Transverse colon (tissue), 4 donors: Measurements from ENCODE around the gene ACSS1. TPM values are rescaled to one million over a fixed set of nuclear protein-coding genes. Genes with fewer than 3 reads are reported as not detected.

Experiments
- DNase-seq: peaks from one replicate; pipeline ENCODE4 v3.0.0-alpha.2; 2019
- H3K27ac ChIP-seq, 4 donors: fragments of 200-600 bp; sonication (generic); 2 replicates each; pipeline ENCODE4 v1.5.1; 2016 to 2018; ENCODE audit warnings: inconsistent platforms in 4 of 4
- H3K27me3 ChIP-seq: fragments of 200-600 bp; sonication (generic); 2 replicates; pipeline ENCODE4 v1.5.1; 2017; ENCODE audit warnings: inconsistent platforms
- H3K36me3 ChIP-seq, 4 donors: fragments of 200-600 bp; sonication (generic); 2 replicates each; pipeline ENCODE4 v1.5.1; 2017 to 2019; ENCODE audit warnings: inconsistent platforms in 4 of 4
- H3K4me1 ChIP-seq, 4 donors: fragments of 200-600 bp; sonication (generic); 2 replicates each; pipeline ENCODE4 v1.5.1; 2017 to 2020; ENCODE audit warnings: inconsistent platforms in 4 of 4
- H3K4me3 ChIP-seq, 4 donors: fragments of 200-600 bp; sonication (generic); 1 replicate in 1 of 4; 2 replicates in 3 of 4; pipeline versions ENCODE4 v1.5.1 to v1.6.1; 2017 to 2019; ENCODE audit warnings: inconsistent platforms in 4 of 4
- H3K9me3 ChIP-seq, 2 donors: fragments of 200-600 bp; sonication (generic); 2 replicates each; pipeline ENCODE4 v1.5.1; 2017 to 2019; ENCODE audit warnings: inconsistent platforms in 2 of 2
- EP300 ChIP-seq: sonication (generic); formaldehyde crosslinking; IDR thresholded peaks from one replicate; pipeline ENCODE4 v1.6.1; 2017; ENCODE audit warnings: antibody characterized with exemption, low read depth
- POLR2A ChIP-seq: fragments of 450-650 bp; IDR thresholded peaks from one replicate; pipeline ENCODE4 v1.6.1; 2016; ENCODE audit warnings: antibody characterized with exemption, mild to moderate bottlenecking, moderate library complexity
- POLR2AphosphoS5 ChIP-seq, 3 donors: sonication (generic); formaldehyde crosslinking; IDR thresholded peaks; one replicate each; pipeline ENCODE4 v1.6.1; 2016; ENCODE audit warnings: antibody characterized with exemption in 3 of 3
- WGBS, 2 donors: methylation state at CpG; one replicate each; pipeline ENCODE4 v1.1.5; 2018; ENCODE audit warnings: low coverage in 1 of 2; 5-methylcytosine and 5-hydroxymethylcytosine counted together
- in situ Hi-C, 4 donors: fragments of 200-750 bp; cut with MboI; loops; one replicate each; pipeline versions ENCODE4 v1.15.0 to v1.15.1; 2017; ENCODE audit warnings: low sequenced_read_pairs in 3 of 4, low pct_ligation_motif_present in 1 of 4, low pct_unique_long_range_greater_than_20kb in 1 of 4
- intact Hi-C: fragments of 100-400 bp; cut with DNase I; formaldehyde crosslinking; loops from one replicate; pipeline ENCODE4 v1.15.1; 2023; ENCODE audit warnings: low total_unique reads
- total RNA-seq, 4 donors: library from RNA; depleted of rRNA; stranded (reverse); fragments of >200 nt; gene quantifications; one replicate each; pipeline ENCODE4 v1.1.0, GENCODE V29; 2016
- TF ChIP-seq, protein P1 (sequence below), 5 experiments: fragments of 200-600 bp in 3 of 5; fragments of 450-650 bp in 2 of 5; sonication (generic) in 3 of 5; IDR thresholded peaks; 1 replicate in 2 of 5; 2 replicates in 3 of 5; pipeline ENCODE4 v1.5.1; 2016 to 2017; ENCODE audit warnings: antibody characterized with exemption in 5 of 5, inconsistent platforms in 3 of 5, mild to moderate bottlenecking in 2 of 5, moderate library complexity in 1 of 5

Gene ACSS1
- total RNA-seq, 4 donors from 2014 or later = 30.3 to 64.7 (median 51.6) TPM

GRCh38 chr20:24996449-24997377 lies 61.2 kb downstream of the ACSS1 start:
- intact Hi-C loops = loop anchor here (10.0 kb wide), 1 partner anchor 408 kb away; the partner anchor contains the start of gene GINS1
- in situ Hi-C loops = loop anchor here (5.0 to 25.0 kb wide), 8 partner anchors 66 to 416 kb away; partner anchors contain the start of genes ENTPD6 (in 2 of the 4), ABHD12 (in 1 of the 4) and GINS1 (in 1 of the 4)
- no peaks in the 10 kb centered on the region for H3K27me3 ChIP-seq
- no peak for TF ChIP-seq POLR2A
- no peak overlapping the region for H3K27ac ChIP-seq
- no peak overlapping the region for H3K4me3 ChIP-seq
- 42 to 64% methylated on average over 3 to 9 of the region's 9 CpGs for WGBS, 2 donors
- no peaks in the 10 kb centered on the region for H3K36me3 ChIP-seq
- no peaks in the 10 kb centered on the region for H3K9me3 ChIP-seq
- DNase-seq = no peak
- peaks cover 10 to 36% (median 11%) of the 10 kb centered on the region in 4 donors for H3K4me1 ChIP-seq

- Histone ChIP-seq H3K27ac (peak overlapping the region in 1 of 4 donors; percentile 9), H3K9me3 (no peaks in the 10 kb centered on the region), H3K4me3 (no peak overlapping the region), H3K36me3 (no peaks in the 10 kb centered on the region), H3K27me3 (no peaks in the 10 kb centered on the region), H3K4me1 (peaks cover 14 to 43% (median 18%) of the 10 kb centered on the region in 4 donors)
- 83 to 94% methylated on average over 4 to 9 of the region's 9 CpGs for WGBS, 2 donors
- DNase-seq = no peak
- intact Hi-C loops = loop anchor here (2.0 to 10.0 kb wide), 2 partner anchors 69 to 409 kb away; partner anchors contain the start of gene GINS1
- in situ Hi-C loops = loop anchor here (5.0 to 25.0 kb wide), 8 partner anchors 66 to 416 kb away; partner anchors contain the start of genes ENTPD6 (in 2 of the 4), ABHD12 (in 1 of the 4) and GINS1 (in 1 of the 4)
- TF ChIP-seq, protein P1, sequence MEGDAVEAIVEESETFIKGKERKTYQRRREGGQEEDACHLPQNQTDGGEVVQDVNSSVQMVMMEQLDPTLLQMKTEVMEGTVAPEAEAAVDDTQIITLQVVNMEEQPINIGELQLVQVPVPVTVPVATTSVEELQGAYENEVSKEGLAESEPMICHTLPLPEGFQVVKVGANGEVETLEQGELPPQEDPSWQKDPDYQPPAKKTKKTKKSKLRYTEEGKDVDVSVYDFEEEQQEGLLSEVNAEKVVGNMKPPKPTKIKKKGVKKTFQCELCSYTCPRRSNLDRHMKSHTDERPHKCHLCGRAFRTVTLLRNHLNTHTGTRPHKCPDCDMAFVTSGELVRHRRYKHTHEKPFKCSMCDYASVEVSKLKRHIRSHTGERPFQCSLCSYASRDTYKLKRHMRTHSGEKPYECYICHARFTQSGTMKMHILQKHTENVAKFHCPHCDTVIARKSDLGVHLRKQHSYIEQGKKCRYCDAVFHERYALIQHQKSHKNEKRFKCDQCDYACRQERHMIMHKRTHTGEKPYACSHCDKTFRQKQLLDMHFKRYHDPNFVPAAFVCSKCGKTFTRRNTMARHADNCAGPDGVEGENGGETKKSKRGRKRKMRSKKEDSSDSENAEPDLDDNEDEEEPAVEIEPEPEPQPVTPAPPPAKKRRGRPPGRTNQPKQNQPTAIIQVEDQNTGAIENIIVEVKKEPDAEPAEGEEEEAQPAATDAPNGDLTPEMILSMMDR (IDR thresholded peaks at IDR 0.05) = no peak
- TF ChIP-seq POLR2AphosphoS5 (IDR thresholded peaks at IDR 0.05) (no peak), POLR2A (no peak), EP300 (no peak)
These were observed 62.0 kb downstream of the ACSS1 start for GRCh38 chr20:24995741-24996448.

DNA sequence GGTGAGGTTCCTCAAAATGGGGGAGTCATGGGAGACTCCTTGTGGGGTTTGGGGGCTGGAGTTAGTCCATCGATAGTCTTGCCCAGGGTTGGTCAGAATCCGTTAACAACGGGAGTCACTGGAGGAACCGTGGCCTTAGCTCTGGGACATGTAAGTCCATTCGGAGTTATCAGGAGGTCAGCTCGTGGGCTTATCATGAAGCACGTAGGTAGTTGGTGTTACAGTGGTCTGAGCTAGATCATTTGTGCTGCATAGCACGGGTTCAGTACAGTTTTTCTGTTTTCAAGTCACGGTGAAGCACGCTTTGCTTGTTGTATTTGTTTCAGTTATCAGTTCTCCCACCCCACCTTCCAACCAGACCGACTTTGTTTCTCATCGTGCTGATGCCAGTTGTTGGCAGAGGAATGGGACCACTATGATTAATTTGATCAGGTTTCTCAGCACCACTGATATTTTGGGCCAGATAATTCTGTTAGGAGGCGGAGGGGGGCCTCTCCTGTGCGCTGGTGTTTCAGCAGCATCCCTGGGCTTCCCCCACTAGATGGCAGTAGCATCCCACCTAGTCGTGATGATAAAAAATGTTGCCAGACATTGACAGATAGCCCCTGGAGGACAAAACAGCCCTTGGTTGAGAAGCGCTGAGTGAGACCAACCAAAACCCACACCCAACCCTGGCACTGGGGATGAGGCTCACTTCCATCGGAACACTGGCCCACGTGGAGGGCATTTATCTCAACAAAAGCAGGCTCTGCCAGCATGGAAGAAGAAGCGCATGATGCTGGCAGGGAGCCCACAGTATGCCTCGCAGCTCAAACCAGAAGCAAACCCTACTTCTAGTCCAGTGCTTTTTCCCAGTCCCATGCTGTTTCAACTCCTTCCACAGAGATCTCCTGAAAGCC lies 63.2 kb downstream of the ACSS1 start:
- peaks cover 15 to 42% (median 20%) of the 10 kb centered on the region in 4 donors for H3K4me1 ChIP-seq
- peak; percentile 85 for DNase-seq
- no peak overlapping the region for H3K4me3 ChIP-seq
- TF ChIP-seq EP300 = no peak
- TF ChIP-seq, protein P1 (IDR thresholded peaks at IDR 0.05) = peak; percentile 88 to 96 (median 94)
- TF ChIP-seq POLR2AphosphoS5 (IDR thresholded peaks at IDR 0.05) = peak in 2 of 3 donors; percentile 51 to 63
- TF ChIP-seq POLR2A = no peak
- intact Hi-C loops (loop anchor here (2.0 to 10.0 kb wide), 2 partner anchors 70 to 410 kb away; partner anchors contain the start of gene GINS1), in situ Hi-C loops (loop anchor here (5.0 to 25.0 kb wide), 8 partner anchors 68 to 418 kb away; partner anchors contain the start of genes ENTPD6 (in 2 of the 4), ABHD12 (in 1 of the 4) and GINS1 (in 1 of the 4))
- 43% methylated on average over 19 of the region's 20 CpGs; no CpG with 5 or more reads in 1 of the 2 donors for WGBS, 2 donors
- no peaks in the 10 kb centered on the region for H3K9me3 ChIP-seq
- H3K27ac ChIP-seq = peak overlapping the region in 3 of 4 donors; percentile 25 to 96 (median 94)
- H3K36me3 ChIP-seq = no peaks in the 10 kb centered on the region
- no peaks in the 10 kb centered on the region for H3K27me3 ChIP-seq

- TF ChIP-seq EP300 = no peak
- TF ChIP-seq POLR2A = no peak
- TF ChIP-seq, protein P1 (IDR thresholded peaks at IDR 0.05) = no peak
- no peak for TF ChIP-seq POLR2AphosphoS5 (IDR thresholded peaks at IDR 0.05)
- WGBS, 2 donors = 77% methylated on average over 1 of the region's 1 CpG; no CpG with 5 or more reads in 1 of the 2 donors
- intact Hi-C loops = loop anchor here (2.0 to 10.0 kb wide), 2 partner anchors 71 to 411 kb away; partner anchors contain the start of gene GINS1
- H3K4me3 ChIP-seq = no peak overlapping the region
- peaks cover 15 to 42% (median 20%) of the 10 kb centered on the region in 4 donors for H3K4me1 ChIP-seq
- no peak for DNase-seq
- in situ Hi-C loops = loop anchor here (5.0 to 25.0 kb wide), 7 partner anchors 71 to 418 kb away; partner anchors contain the start of genes ENTPD6 (in 2 of the 4), ABHD12 (in 1 of the 4) and GINS1 (in 1 of the 4)
- H3K9me3 ChIP-seq = no peaks in the 10 kb centered on the region
- H3K27me3 ChIP-seq = no peaks in the 10 kb centered on the region
- no peaks in the 10 kb centered on the region for H3K36me3 ChIP-seq
- H3K27ac ChIP-seq = peak overlapping the region in 3 of 4 donors; percentile 94 to 96 (median 94)
These were observed 63.8 kb downstream of the ACSS1 start for GRCh38 chr20:24994186-24994465.
